Epithelial cell of prostate (primary cell): ENCODE measurements around the gene MEDAG.
"Not testable (repeated sequence)": the region's sequence is repeated elsewhere in the genome, so short reads cannot be mapped to it uniquely, and the experiment has no call there.

Source experiments
- DNase-seq: peaks from one replicate; pipeline ENCODE4 v3.0.0-alpha.2; 2011; ENCODE audit warnings: low read depth, low spot score
- H3K27ac ChIP-seq: fragments of 450-650 bp; 2 replicates; pipeline ENCODE4 v1.5.1; 2017; ENCODE audit warnings: mild to moderate bottlenecking

MEDAG gene

DNA sequence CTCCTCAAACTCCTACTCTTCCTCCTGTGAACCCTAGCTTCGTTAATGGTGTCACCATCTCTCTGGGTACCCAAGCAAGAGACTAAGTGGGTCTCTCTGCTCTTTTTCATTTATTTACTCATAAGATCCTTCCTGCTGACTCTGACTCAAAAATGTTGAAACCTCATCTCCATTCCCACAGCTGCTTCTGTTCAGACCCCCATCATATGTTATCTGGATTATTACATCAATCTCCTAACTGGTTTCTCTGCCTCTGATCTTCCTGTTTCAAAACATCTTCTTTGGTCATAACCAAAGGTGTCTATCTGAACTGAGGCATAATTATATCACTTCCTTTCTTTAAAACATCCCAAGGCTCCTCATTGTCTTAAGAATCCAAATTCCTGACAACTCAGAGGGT is 2.0 kb upstream of the MEDAG start:
- DNase-seq, result no peak
- no peak overlapping the region for H3K27ac ChIP-seq

DNA sequence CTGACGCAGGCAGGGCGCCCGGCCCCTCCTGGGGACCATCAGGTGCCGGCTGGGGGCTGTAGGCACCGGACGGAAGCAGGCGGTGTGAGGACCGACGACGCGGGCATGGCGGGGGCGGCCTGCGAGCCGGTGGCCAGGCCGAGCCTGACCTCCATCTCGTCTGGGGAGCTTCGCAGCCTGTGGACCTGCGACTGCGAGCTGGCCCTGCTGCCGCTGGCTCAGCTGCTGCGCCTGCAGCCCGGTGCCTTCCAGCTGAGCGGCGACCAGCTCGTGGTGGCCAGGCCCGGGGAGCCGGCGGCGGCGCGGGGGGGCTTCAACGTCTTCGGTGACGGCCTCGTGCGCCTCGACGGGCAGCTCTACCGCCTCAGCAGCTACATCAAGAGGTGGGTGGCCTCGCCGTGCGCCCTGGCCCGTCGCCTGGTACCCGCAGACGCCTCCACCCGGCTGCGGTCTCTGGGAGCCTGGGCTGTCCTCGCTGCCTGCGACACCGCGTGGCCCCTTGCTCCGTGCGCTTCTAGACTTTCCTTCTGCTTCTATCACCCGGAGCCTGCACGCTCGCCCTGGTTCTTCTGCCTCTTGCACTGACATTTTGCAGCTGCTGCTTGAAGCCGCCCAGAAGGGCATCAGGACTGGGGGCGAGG is 460 bp downstream of the MEDAG start:
- no peak overlapping the region for H3K27ac ChIP-seq
- no peak for DNase-seq

DNA sequence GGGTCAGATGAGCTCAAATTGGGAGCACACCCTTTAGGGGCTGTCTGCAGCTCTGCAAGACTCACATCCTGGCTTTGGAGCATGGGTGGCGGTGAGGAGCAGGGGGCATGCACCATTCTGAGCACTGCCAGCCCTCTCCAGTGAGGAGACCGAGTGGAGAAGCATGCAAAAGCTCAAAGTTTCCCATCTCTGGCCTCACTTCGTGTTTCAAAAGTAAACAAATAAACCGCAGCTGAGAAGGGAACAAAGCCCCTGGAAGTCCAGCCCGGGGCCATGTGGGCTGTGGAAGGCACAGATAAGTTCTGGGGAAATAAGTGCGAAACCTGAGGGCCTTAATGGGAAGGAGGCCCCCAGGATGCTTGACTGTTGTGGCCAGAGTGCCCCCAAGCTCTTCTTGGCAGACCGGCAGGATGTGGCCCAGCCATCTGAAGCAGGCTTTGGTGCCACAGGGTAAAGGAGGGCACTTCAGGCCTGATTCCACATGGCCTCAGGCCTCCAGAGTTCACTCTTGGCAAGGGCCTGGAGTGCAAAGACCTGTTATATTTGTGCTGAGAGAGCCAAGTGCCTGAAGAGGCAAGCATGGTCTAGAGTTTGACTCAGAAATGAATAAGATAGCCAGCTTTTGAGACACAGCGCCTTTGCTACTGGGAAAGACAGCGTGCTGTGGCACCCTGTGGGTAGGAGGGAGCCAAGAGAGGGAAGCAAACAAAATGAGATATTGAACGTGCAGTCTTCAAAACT is 1.2 kb downstream of the MEDAG start:
- no peak overlapping the region for H3K27ac ChIP-seq
- DNase-seq, result no peak

DNA sequence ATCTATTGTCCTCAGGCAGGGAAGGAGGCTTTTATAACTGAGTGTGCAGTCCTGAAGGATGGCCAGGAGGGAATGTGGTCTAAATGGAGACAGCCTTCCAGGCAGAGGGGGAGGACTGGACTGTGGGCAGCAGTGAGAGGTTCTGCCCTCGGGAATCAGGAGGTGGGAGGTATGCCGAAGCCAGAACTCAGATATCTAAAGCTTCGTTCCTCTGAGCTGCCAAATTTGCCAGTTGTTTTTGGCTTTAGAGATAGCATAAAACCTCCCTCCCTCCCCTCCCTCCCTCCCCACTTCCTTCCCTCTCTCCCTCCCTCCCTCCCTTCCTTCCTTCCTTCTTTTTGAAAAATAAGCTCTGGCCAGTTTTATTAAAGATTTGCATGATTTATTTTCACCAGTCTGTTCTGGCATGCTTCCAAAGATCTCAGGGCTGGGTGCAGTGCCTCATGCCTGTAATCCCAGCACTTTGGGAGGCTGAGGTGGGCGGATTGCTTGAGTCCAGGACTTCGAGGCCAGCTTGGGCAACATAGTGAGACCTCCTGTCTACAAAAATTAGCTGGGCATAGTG is 2.4 kb downstream of the MEDAG start:
- DNase-seq, result no peak

DNA sequence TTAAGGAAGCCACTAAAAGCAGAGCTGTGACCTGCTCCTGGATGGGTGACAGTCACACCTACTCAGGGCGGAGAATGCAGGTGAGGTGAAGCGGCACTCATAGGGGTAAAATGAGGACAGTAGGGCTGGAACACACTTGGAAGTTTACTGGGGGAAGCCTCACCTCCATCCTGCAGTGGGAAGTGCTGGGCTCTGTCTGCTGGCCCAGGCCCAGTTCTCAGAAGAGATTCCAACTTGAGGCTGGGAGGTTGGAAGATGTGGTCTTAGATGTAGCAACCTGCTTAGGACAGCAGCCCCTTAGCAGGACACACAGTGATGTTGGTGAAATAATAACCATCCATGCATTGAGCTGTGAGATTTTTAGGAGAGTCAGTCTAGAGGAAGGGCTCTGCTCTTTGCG is 4.6 kb downstream of the MEDAG start:
- DNase-seq, result no peak
- no peak overlapping the region for H3K27ac ChIP-seq

More for the DNA sequence above, 2.4 kb downstream of the MEDAG start:
- no peak overlapping the region for H3K27ac ChIP-seq

DNA sequence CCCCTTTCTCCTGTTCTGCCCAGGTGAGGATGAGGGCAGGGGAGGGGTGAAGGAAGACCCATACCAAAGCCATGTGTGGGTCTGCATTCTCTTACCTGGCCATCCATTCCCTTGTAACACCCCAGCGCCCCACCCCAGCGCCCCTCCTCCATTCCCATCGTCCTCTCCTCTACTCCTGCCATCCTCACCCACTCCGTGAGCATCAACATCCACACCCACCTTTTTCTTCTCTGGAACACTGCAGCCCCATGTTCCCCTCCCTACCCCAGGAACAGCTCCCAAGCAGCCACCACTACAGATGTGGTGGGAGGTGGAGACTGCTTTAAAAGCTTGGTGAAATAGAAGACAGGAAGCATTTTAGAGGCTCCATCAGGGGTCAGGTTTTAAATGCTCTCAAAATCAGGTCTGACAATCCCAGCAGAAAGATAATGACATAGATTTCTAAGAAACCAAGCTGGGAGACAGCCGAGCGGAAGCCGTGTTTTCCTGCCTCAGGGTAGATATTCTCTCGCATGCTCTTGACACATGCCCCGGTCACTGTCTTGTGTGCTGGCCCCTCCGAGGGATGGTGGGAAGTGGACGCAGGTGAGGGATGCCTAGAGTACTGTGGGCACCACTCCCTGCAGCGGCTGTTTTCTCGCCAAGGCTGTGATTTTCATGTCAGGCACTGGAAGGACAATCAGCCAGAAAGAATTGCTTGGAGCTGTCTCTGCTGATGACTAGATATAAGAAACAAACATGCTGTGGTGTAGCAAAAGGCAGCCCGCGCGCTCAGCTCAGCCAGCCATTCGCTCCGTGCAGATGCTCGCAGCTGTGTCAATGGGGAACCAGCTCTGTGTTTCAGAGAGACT is 9.8 kb downstream of the MEDAG start:
- no peak for DNase-seq

DNA sequence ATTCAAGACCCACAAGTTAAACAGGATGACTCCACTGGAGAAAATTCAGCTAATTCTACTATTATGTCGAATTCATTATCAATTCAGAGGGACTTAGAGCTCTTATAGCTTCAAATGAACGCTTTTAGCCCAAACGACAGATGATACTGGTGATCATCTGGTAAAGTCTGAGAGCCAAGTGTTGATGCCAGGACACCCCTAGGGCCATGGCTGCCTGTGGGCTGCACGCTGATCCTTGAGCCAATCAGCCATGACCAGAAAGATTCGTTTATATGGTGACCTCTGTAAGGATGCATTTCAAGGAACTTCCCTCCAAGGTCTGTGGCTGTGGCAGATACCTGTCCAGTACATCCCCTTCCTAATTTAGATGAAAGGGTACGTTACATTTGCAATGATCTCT is 10.9 kb downstream of the MEDAG start:
- no peak for DNase-seq

More for the DNA sequence above, 9.8 kb downstream of the MEDAG start:
- no peak overlapping the region for H3K27ac ChIP-seq

DNA sequence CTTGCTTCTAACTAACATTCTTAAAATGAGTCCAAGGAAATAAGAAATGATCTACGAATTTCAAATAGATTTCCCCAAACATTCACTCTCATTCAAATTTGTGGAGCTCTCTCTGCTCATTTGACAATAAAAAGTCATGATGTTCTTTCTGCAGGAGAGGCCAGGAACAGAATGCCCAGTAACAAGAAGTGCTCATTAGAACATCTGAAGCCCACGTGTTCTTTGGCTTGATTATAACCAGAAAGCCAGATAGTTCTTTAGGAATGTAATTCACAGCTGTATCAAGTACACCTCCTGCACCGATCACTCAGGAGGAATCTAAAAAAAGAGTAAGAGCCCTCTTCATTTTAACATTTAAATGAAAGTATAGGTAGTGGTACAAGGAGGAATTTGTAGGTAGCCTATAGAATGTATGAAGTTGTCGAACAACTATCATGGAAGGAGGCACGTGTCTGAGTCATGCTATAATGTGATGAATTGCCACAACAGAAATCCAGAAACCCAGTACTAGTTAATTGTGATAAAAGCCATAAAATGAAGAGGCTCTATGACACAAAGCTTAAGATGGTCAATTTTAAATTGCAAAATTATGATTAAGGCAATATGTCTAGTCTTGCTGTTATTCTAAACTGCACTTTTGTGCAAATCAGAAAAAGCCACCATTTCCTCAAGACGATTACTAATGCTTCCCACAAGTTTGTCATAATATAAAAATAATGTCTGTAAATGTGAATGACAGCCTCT is 12.8 kb downstream of the MEDAG start:
- no peak for DNase-seq
- H3K27ac ChIP-seq, result no peak overlapping the region

More for the DNA sequence above, 10.9 kb downstream of the MEDAG start:
- H3K27ac ChIP-seq, result no peak overlapping the region

DNA sequence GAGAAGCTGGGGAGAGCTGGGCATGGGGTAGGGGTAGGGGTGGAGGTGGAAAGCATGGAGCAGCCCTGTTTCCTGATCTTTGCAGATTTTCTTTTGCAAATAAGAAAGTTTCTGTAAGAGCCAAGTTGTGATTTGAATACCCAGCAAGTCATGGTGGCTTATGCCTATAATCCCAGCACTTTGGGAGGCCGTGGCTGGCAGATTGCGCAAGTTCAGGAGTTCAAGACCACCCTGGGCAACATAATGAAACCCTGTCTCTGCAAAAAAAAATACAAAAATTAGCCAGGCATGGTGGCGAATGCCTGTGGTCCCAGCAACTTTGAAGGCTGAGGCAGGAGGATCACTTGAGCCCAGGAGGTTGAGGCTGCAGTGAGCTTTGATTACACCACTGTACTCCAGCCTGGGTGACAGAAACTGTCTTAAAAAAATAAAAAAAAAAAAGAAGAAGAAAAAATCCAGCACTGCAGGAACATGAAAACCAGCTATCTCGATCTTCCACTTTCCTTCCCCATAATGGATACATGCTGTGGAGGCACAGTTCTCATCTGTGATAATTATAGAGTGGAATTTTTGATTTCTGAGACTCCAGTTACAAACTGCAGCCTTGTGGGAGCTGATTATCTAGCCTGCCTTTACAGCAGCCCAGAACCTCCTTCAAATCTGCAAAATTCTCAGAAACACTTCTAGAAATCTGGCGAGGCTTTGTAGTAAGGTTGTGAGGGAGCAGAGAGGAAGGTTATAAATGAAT is 14.3 kb downstream of the MEDAG start:
- DNase-seq, result no peak
- H3K27ac ChIP-seq, result no peak overlapping the region

DNA sequence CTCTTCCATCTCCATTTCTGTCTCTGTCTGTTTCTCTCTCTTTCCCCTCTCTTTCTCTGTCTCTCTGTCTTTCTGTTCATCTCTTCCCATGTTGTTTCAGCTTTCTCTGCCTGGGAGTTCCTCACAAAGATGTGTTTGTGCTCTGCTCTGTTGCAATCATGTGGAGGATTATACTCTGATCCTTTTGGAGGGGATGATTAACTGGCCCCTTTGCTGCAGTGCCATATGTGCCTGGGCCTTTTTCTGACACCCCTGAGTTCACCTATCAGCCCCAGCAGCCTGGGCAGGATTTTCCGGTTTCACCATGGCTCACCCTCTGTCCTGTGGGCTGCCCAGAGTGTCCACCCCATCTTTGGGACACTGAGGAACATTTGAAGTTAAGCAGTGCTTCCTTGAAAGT is 17.3 kb downstream of the MEDAG start:
- no peak for DNase-seq
- peak overlapping the region; percentile 46 for H3K27ac ChIP-seq

DNA sequence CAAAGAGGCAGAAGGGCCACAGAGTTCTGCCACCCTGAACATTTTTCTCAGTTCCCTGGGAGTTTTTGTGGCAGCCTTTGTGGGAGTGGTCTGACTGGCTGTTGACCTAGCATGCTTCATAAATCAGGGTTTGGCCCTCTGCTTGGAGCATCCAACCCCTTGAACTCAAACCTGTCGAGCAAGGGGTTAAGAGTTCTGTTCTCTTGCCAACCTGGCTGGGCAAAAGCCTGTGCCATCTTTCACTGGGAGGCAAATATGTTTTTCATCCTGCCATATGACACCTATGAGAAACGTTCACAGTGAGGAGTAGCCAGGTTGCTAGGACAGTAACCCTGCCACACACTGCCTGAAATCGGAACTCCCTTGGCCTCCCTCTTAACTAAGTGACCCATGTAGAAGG is 18.6 kb downstream of the MEDAG start:
- H3K27ac ChIP-seq, result no peak overlapping the region

DNA sequence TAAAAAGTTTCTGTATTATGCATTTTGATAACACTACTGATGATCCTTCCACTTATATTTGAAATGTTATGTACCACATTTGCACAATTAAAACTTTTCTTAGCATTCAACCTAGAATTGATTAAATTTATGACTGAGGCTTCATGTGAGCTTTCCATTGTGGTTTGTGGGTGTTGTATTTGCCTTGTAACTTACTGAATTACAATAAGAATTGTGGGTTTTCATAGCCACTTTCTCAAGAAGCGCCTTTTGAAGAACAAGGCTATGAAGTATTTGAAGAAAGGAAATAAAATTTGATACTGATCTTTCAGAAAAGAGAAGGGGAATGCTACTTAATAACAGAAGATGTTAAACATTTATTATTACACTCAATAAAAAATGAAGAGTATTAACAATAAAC is 19.4 kb downstream of the MEDAG start:
- no peak for DNase-seq
- no peak overlapping the region for H3K27ac ChIP-seq

More for the DNA sequence above, 18.6 kb downstream of the MEDAG start:
- DNase-seq, result no peak

DNA sequence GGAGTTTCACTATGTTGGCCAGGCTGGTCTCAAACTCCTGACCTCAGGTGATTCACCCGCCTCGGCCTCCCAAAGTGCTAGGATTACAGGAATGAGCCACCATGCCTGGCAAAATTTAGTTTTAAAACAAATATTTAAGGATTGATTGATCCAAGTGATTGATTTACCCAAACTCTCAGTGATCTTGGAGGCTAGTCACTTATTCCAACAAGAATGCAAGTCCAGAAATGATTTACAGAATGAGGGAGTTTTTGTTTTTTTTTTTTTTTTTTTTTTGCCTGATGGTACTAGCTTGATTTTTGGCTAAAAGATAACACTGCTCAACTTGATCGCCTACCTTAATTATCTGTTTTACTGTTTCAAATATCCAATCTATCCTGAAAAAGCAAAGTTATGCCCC is 20.7 kb downstream of the MEDAG start:
- DNase-seq, result no peak
- no peak overlapping the region for H3K27ac ChIP-seq

DNA sequence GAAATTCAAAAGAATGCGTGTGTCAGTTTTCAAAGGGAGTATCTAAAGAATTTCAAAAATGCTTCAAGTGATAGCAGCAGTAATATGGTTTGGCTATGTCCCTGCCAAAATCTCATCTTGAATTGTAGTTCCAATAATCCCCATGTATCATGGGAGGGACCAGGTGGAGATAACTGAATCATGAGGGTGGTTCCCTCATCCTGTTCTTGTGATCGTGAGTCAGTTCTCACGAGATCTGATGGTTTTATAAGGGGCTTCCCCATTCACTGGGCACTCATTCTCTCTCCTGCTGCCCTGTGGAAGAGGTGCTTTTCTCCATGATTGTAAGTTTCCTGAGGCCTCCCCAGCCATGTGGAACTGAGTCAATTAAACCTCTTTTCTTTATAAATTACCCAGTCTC is 21.1 kb downstream of the MEDAG start:
- H3K27ac ChIP-seq, DNase-seq: not testable (repeated sequence)

DNA sequence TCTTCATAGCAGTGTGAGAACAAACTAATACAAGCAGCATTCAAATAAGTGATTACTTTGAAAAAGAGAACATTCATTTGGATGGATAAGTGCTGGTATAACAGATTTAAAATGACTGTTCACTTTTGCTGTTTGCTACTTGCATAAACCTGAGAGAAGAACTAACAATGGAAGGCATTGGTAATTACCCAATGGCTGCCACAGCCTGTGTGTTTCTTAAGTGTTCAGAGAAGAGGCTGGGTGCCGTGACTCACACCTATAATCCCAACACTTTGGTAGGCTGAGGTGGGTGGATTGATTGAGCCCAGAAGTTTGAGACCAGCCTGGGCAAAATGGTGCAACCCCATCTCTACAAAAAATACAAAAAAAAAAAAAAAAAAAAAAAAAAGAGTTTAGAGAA is 21.5 kb downstream of the MEDAG start:
- no peak for DNase-seq
- H3K27ac ChIP-seq, result no peak overlapping the region

DNA sequence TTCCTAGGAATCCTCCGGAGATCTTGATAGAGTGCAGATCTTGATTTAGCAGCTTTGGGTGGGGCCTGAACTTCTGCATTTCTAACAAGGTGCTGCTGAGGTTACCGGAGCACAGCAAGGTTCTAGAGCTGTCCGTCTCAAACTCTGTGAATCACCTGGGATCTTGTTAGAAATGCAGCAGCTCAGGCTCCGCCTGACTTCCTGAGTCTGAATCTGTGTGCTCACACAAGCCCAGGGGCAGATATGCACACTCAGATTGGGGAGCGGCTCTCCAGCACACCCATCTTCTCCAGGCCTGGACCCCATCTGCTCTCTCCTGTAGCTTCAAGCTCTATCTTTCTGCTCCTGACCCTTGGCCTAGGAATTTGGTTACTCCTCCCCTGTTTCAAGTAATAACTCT is 22.9 kb downstream of the MEDAG start:
- H3K27ac ChIP-seq, result no peak overlapping the region
- no peak for DNase-seq

DNA sequence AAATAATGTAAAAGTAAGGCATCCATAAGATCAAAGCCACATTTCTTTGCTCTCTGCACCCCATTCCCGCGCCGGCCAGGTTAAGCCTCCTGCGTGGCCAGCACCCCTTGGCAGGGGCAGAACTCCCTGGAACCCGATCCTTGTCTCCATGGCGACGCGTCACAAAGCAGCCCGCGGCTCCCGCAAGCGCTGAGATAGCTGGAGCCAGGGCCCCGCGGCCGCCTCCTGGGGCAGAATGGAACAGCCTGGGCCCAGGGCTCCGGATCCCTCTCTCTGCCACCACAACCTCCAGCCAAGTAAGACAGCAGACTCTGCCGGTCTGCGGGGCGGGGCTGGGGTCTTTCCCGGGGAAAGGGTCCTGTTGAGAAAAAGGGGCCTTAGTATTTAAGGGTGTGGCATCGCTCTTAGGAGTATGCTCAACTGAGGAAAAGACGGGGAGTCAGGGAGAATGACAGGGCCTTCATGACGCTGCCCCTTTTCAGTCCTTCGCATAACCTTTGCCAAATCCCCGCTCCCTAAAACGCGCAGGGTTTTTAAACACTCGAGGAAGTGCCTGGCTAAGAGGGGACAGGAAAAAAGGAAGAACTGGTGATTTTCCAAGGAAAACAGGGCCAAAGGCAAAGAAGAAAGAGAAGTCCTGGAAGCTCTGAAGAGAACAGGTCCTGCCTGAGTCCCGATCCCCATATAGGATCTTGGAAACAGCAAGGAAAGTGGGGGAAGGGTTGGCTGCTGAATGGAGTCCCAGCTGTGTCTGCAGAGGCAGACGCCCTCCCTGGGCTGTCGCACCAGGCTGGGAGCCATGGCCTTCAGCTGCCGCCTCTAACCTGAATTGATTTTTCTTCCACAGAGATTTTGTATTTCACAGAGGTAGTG is 26.6 kb downstream of the MEDAG start, which contains the start of gene TEX26:
TEX26 (plus strand) TSS at position 176 of the 873 bp plus-strand sequence; CDS start at position 236, 60 bp downstream.
- no peak within 1 kb of the TSS for H3K27ac ChIP-seq
- no peak for DNase-seq

DNA sequence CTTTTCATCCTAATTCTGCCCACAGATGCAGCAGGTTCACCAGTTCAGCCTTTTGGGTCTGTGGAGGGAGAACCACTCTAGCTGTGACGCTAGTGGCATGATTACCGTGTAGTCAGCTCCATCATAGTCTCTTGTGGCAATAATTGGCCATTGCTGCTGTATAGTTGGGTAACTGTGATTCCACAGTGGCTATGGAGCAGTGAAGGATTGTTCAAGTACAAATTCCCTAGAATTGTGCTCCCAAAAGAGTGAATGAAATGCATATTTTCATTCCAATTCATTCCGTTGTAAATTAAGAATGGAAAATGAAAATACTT is 27.2 kb downstream of the MEDAG start:
- no peak overlapping the region for H3K27ac ChIP-seq
- no peak for DNase-seq
